ENCODE measurements around the gene RHOG. TPM values are rescaled to one million over a fixed set of nuclear protein-coding genes. Genes with fewer than 3 reads are reported as not detected.
"Not testable (repeated sequence)": the region's sequence is repeated elsewhere in the genome, so short reads cannot be mapped to it uniquely, and the experiment has no call there.

The RHOG gene
- polyA plus RNA-seq, 2 donors: 48.0 to 79.0 TPM

DNA sequence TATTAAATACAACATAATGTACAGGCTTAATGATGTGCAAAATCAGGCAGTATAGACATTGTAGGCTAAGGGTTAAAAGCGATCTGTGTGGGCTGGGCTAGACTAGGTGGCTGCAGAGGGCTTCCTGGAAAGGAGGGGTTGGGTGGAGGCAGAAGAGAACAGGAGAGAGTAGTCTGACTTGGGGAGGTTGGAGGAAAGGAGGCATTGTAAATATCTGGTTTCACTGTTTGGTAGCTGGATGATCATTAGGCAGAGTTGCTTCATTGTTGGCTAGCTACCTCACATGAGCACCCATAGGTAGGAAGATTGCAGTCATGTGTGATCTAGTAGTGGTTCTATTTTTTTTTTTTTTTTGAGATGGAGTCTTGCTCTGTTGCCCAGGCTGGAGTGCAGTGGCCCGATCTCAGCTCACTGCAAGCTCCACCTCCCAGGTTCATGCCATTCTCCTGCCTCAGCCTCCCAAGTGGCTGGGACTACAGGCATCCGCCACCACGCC, 20.2 kb upstream of the RHOG start:
- peak overlapping the region in 1 of 2 donors; percentile 2 for H3K27ac ChIP-seq (ENCODE audit: low read depth in 2 of 2, low read length in 1 of 2)
- not testable (repeated sequence) for H3K36me3 ChIP-seq (ENCODE audit: control insufficient read depth in 2 of 2, insufficient read depth in 2 of 2, low read length in 1 of 2); H3K27me3 ChIP-seq (ENCODE audit: control insufficient read depth in 1 of 2, insufficient read depth in 2 of 2, low read length in 2 of 2); H3K9me3 ChIP-seq (ENCODE audit: control insufficient read depth in 2 of 2, insufficient read depth in 1 of 2, low read depth in 1 of 2, low read length in 1 of 2); H3K4me3 ChIP-seq (ENCODE audit: low read depth in 1 of 2, low read length in 2 of 2)
- peaks cover 4 to 12% of the 10 kb centered on the region in 2 donors for H3K4me1 ChIP-seq (ENCODE audit: control insufficient read depth in 2 of 2, insufficient read depth in 2 of 2, low read length in 1 of 2)
- WGBS, 2 donors: 74 to 78% methylated on average over 4 of the region's 4 CpGs

DNA sequence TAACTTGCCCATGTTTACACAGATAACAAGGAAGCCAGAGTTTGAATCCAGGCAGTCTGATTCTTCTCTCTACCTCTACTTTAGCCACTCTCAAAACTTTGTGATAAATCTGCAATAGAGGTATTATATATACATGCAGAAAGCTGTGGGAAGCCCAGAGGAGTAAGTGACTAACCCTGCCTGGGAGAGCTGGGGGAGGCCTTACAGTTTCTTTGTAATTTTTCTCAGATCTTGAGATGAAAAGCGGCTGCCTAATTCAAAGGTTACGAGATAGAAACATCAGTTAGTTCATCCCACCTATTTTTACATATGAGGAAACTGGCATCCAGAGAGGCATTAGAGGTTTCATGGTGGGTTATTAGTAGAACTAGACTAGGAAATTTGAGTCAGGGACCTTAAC, 19.6 kb upstream of the RHOG start:
- no peaks in the 10 kb centered on the region for H3K36me3 ChIP-seq (ENCODE audit: control insufficient read depth in 2 of 2, insufficient read depth in 2 of 2, low read length in 1 of 2)
- 81 to 88% methylated on average over 2 of the region's 2 CpGs for WGBS, 2 donors
- H3K4me1 ChIP-seq (ENCODE audit: control insufficient read depth in 2 of 2, insufficient read depth in 2 of 2, low read length in 1 of 2): peaks cover 4 to 10% of the 10 kb centered on the region in 2 donors
- no peaks in the 10 kb centered on the region for H3K27me3 ChIP-seq (ENCODE audit: control insufficient read depth in 1 of 2, insufficient read depth in 2 of 2, low read length in 2 of 2)
- no peak overlapping the region for H3K27ac ChIP-seq (ENCODE audit: low read depth in 2 of 2, low read length in 1 of 2)
- no peaks in the 10 kb centered on the region for H3K9me3 ChIP-seq (ENCODE audit: control insufficient read depth in 2 of 2, insufficient read depth in 1 of 2, low read depth in 1 of 2, low read length in 1 of 2)
- no peak overlapping the region for H3K4me3 ChIP-seq (ENCODE audit: low read depth in 1 of 2, low read length in 2 of 2)

DNA sequence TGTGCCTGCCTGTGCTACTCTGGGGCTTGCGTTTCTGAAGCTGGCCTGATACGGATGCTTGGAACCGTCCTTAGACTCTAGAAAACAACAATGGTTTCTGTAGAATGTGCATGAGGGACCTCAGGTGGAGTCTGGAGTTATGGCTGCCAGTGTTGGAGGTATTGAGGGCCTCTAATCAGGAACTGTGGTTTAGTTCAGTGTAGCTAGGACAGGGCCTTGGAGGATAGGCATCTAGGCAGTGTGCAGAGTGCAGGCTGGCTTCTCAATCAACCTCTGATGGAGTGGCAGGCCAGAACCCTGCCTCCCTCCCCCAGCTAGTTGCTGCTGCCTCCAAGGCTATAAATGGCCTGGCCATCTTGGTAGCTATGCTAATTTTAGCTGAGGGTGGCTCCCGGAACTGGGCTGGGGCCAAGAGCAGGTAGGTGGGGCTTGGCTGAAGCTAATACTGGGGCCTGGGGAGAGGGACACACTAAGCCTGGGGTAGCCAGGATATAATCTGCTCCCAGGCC, 18.7 kb upstream of the RHOG start:
- 49 to 57% methylated on average over 4 of the region's 4 CpGs for WGBS, 2 donors
- H3K9me3 ChIP-seq (ENCODE audit: control insufficient read depth in 2 of 2, insufficient read depth in 1 of 2, low read depth in 1 of 2, low read length in 1 of 2): no peaks in the 10 kb centered on the region
- H3K4me3 ChIP-seq (ENCODE audit: low read depth in 1 of 2, low read length in 2 of 2): no peak overlapping the region
- H3K36me3 ChIP-seq (ENCODE audit: control insufficient read depth in 2 of 2, insufficient read depth in 2 of 2, low read length in 1 of 2): no peaks in the 10 kb centered on the region
- peak overlapping the region; percentile 32 to 41 for H3K27ac ChIP-seq (ENCODE audit: low read depth in 2 of 2, low read length in 1 of 2)
- H3K27me3 ChIP-seq (ENCODE audit: control insufficient read depth in 1 of 2, insufficient read depth in 2 of 2, low read length in 2 of 2): no peaks in the 10 kb centered on the region
- peaks cover 4 to 11% of the 10 kb centered on the region in 2 donors for H3K4me1 ChIP-seq (ENCODE audit: control insufficient read depth in 2 of 2, insufficient read depth in 2 of 2, low read length in 1 of 2)

DNA sequence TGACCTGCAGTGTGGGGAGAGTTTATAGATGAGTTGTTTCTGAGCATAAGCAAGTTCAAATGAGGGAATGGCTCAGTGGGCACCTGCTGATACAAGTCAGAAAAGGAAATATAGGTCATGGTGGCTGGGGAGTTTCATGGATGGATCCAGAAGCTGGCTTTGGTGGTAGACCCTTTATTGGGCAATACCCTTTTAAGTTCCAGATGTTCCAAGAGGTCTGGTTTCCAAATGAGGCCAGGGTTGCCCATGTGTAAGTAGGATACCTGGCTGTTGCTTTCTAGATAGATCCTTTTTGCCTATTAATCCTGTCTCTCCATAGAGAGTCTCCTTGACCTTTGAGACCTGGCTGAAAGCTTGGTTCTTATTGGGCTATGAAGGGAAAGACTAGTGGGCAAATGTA, 16.9 kb upstream of the RHOG start:
- Histone ChIP-seq H3K9me3 (ENCODE audit: control insufficient read depth in 2 of 2, insufficient read depth in 1 of 2, low read depth in 1 of 2, low read length in 1 of 2) (no peaks in the 10 kb centered on the region), H3K27me3 (ENCODE audit: control insufficient read depth in 1 of 2, insufficient read depth in 2 of 2, low read length in 2 of 2) (no peaks in the 10 kb centered on the region), H3K27ac (ENCODE audit: low read depth in 2 of 2, low read length in 1 of 2) (peak overlapping the region in 1 of 2 donors; percentile 11), H3K4me1 (ENCODE audit: control insufficient read depth in 2 of 2, insufficient read depth in 2 of 2, low read length in 1 of 2) (peaks cover 4 to 13% of the 10 kb centered on the region in 2 donors), H3K4me3 (ENCODE audit: low read depth in 1 of 2, low read length in 2 of 2) (peak overlapping the region; percentile 0 to 82), H3K36me3 (ENCODE audit: control insufficient read depth in 2 of 2, insufficient read depth in 2 of 2, low read length in 1 of 2) (no peaks in the 10 kb centered on the region)

DNA sequence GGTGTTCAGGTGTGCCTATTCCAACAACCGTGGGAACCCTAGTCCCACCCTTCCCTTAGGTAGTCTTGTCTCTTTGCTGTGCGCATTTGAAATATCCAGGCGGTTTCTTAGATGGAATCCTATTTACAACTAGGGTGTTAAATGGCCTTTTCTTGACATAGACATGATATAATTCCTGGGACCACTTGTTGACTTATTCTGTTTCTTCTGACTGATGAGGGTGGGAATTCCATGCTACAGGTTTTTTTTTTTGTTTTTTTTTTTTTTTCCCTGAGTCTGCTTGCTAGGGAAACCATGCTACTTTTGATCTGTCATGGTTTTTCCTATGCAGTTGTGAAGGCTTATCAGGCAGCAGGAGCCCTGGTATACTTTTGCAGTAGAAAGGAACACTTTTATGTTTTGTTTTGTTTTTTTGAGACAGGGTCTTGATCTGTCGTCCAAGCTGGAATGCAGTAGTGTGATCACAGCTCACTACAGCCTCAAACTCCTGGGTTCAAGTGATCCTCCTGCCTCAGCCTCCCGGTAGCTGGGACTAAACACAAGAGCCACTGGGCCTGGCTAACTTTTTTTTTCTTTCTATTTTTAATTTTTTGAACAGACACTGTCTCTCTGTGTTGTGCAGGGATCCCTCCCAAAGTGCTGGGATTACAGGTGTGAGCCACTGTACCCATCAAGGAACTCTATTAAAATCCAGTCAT, 16.2 kb upstream of the RHOG start:
- Histone ChIP-seq H3K27me3 (ENCODE audit: control insufficient read depth in 1 of 2, insufficient read depth in 2 of 2, low read length in 2 of 2) (no peaks in the 10 kb centered on the region), H3K4me1 (ENCODE audit: control insufficient read depth in 2 of 2, insufficient read depth in 2 of 2, low read length in 1 of 2) (peaks cover 4 to 13% of the 10 kb centered on the region in 2 donors), H3K9me3 (ENCODE audit: control insufficient read depth in 2 of 2, insufficient read depth in 1 of 2, low read depth in 1 of 2, low read length in 1 of 2) (no peaks in the 10 kb centered on the region), H3K4me3 (ENCODE audit: low read depth in 1 of 2, low read length in 2 of 2) (peak overlapping the region; percentile 80 to 82), H3K36me3 (ENCODE audit: control insufficient read depth in 2 of 2, insufficient read depth in 2 of 2, low read length in 1 of 2) (no peaks in the 10 kb centered on the region), H3K27ac (ENCODE audit: low read depth in 2 of 2, low read length in 1 of 2) (peak overlapping the region; percentile 89 to 95)
- 41 to 52% methylated on average over 5 of the region's 5 CpGs for whole genome bisulfite sequencing, 2 donors

DNA sequence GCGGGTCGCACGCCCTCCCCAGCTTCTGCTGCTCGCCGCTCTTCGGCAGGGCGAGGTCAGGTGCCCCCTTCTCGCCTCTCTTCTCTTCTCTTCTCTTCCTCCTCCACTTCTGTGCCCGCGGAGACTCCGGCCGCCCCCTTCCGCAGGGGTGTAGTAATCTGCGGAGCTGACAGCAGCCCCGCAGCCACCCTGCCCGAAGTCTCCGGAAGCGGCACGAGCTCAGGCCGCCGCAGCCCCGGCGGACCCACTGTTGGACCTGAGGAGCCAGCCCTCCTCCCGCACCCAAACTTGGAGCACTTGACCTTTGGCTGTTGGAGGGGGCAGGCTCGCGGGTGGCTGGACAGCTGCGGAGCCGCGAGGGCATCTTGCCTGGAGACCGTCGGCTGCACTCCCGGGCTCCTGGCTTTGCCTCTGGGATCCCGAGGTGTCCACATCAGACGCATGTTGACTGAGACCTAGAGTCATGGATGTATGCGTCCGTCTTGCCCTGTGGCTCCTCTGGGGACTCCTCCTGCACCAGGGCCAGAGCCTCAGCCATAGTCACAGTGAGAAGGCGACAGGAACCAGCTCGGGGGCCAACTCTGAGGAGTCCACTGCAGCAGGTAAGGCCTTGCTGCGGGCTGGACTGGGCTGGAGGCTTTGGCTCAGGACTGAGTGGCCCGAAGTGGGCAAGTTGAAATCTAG, 15.2 kb upstream of the RHOG start:
- Histone ChIP-seq H3K36me3 (ENCODE audit: control insufficient read depth in 2 of 2, insufficient read depth in 2 of 2, low read length in 1 of 2) (no peaks in the 10 kb centered on the region), H3K27me3 (ENCODE audit: control insufficient read depth in 1 of 2, insufficient read depth in 2 of 2, low read length in 2 of 2) (no peaks in the 10 kb centered on the region), H3K4me1 (ENCODE audit: control insufficient read depth in 2 of 2, insufficient read depth in 2 of 2, low read length in 1 of 2) (peaks cover 4 to 13% of the 10 kb centered on the region in 2 donors), H3K27ac (ENCODE audit: low read depth in 2 of 2, low read length in 1 of 2) (peak overlapping the region; percentile 89 to 95), H3K9me3 (ENCODE audit: control insufficient read depth in 2 of 2, insufficient read depth in 1 of 2, low read depth in 1 of 2, low read length in 1 of 2) (no peaks in the 10 kb centered on the region), H3K4me3 (ENCODE audit: low read depth in 1 of 2, low read length in 2 of 2) (peak overlapping the region; percentile 80 to 82)
- WGBS, 2 donors: 0 to 1% methylated on average over 33 to 40 of the region's 40 CpGs

DNA sequence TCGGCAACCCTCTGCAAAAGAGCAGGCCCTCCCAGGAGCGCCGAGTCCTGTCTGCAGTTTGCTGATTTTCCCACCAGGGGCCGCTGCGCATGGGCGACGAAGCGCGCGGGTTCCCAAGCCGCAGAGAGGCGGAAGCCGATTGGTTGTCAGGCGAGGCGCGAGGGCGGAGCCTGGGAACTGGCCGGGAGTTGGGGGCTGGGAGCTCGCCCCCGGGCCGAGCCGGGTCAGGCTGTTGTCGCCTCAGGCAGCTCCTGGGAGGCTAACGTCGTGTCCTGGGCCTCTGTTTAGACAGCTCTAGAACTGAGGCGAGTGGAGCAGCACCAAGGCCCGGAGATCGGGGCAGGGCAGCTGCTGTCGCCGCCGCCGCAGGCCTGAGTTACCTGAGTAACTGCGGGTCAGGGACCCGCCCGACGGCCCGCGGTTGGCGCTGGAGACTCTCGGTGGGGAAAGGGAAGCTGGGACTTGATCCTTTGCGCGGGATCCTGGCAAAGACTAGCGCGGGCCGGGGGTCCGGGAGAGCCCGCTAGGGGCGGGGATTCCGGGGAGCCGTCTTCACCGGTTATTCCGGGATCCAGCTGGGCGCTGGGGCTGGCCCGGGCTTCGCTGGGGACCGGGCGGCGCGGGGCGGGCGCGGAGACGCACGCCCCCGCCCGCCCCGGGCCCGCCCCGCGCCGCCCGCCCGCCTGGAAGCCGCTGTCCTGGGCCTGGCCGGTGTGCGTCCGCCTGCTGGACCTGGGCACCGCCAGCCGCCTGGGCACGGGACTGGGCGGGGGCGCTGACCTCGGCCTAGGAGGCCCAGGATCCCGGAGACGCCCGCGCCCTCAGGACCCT, 14.4 kb upstream of the RHOG start, which contains the start of gene STIM1:
Gene STIM1 (plus strand): TSS at position 688 of the 831 bp plus-strand sequence. CDS start 607 bp downstream, outside the sequence.
- Histone ChIP-seq H3K27ac (ENCODE audit: low read depth in 2 of 2, low read length in 1 of 2) (peak within 1 kb of the TSS; percentile 95 to 99), H3K36me3 (ENCODE audit: control insufficient read depth in 2 of 2, insufficient read depth in 2 of 2, low read length in 1 of 2) (no peaks in the 10 kb centered on the region), H3K4me1 (ENCODE audit: control insufficient read depth in 2 of 2, insufficient read depth in 2 of 2, low read length in 1 of 2) (peaks cover 4 to 11% of the 10 kb centered on the region in 2 donors), H3K4me3 (ENCODE audit: low read depth in 1 of 2, low read length in 2 of 2) (peak within 1 kb of the TSS; percentile 80 to 82), H3K9me3 (ENCODE audit: control insufficient read depth in 2 of 2, insufficient read depth in 1 of 2, low read depth in 1 of 2, low read length in 1 of 2) (no peaks in the 10 kb centered on the region), H3K27me3 (ENCODE audit: control insufficient read depth in 1 of 2, insufficient read depth in 2 of 2, low read length in 2 of 2) (no peaks in the 10 kb centered on the region)
- 0 to 1% methylated on average over 49 to 87 of the region's 87 CpGs for WGBS, 2 donors

DNA sequence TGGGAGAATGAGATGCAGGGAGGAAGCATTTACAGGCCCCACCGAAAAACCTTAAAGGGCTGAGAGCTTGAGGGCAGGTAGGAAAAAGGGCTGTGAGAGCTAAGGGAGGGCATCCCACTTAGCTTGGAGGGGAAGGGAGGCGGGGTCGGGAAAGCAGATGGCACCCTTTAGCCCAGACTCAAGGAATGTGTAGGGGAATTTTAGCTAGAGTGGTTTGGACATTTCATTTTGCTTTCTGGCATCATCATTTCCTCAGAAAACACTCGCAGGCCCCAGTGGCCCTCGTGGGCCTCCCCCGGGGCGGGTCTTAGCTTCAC, 13.9 kb upstream of the RHOG start:
- peak overlapping the region; percentile 95 to 99 for H3K27ac ChIP-seq (ENCODE audit: low read depth in 2 of 2, low read length in 1 of 2)
- H3K36me3 ChIP-seq (ENCODE audit: control insufficient read depth in 2 of 2, insufficient read depth in 2 of 2, low read length in 1 of 2): no peaks in the 10 kb centered on the region
- WGBS, 2 donors: 7 to 14% methylated on average over 7 of the region's 7 CpGs
- no peaks in the 10 kb centered on the region for H3K27me3 ChIP-seq (ENCODE audit: control insufficient read depth in 1 of 2, insufficient read depth in 2 of 2, low read length in 2 of 2)
- H3K4me3 ChIP-seq (ENCODE audit: low read depth in 1 of 2, low read length in 2 of 2): peak overlapping the region; percentile 30 to 82
- no peaks in the 10 kb centered on the region for H3K9me3 ChIP-seq (ENCODE audit: control insufficient read depth in 2 of 2, insufficient read depth in 1 of 2, low read depth in 1 of 2, low read length in 1 of 2)
- peaks cover 4 to 10% of the 10 kb centered on the region in 2 donors for H3K4me1 ChIP-seq (ENCODE audit: control insufficient read depth in 2 of 2, insufficient read depth in 2 of 2, low read length in 1 of 2)

DNA sequence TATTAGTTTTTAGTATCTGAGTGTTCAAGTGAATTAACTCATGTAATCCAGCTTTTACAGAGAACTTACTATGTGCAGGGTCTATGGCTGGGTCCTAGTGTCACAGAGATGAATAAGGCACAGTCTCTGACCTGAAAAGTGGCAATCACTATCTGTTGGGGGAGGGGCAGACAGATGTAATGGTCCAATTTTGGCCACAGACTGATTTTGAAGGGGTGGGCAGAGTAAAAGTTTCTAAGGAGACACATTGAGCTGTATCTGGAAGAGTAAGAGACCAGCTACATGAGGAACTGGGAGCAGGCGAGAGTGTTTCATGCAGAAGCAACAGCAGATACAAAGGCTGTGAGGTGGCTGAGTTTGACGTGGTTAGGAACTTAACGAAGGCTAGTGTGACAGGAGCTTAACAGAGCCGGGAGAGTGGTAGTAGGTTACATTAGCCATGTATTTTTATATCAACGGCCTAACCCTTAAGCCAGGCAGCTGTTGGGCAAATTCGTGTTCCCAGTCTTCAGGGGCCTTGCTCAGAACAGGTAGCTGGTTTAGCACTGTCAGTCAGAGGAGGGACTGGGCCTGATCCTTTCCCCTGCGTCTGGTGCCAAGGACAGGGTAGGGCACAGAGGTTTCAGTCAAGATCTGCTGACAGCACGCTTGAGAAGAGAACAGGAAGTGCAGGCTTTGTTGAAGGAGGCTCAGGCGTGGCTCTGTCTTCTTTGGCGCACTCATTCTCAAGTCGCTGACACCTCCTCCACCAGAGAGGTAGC, 13.3 kb upstream of the RHOG start:
- peak overlapping the region in 1 of 2 donors; percentile 82 for H3K4me3 ChIP-seq (ENCODE audit: low read depth in 1 of 2, low read length in 2 of 2)
- peak overlapping the region; percentile 95 to 99 for H3K27ac ChIP-seq (ENCODE audit: low read depth in 2 of 2, low read length in 1 of 2)
- no peaks in the 10 kb centered on the region for H3K36me3 ChIP-seq (ENCODE audit: control insufficient read depth in 2 of 2, insufficient read depth in 2 of 2, low read length in 1 of 2)
- peaks cover 3 to 4% of the 10 kb centered on the region in 2 donors for H3K4me1 ChIP-seq (ENCODE audit: control insufficient read depth in 2 of 2, insufficient read depth in 2 of 2, low read length in 1 of 2)
- H3K27me3 ChIP-seq (ENCODE audit: control insufficient read depth in 1 of 2, insufficient read depth in 2 of 2, low read length in 2 of 2): no peaks in the 10 kb centered on the region
- 38 to 48% methylated on average over 11 of the region's 11 CpGs for WGBS, 2 donors
- no peaks in the 10 kb centered on the region for H3K9me3 ChIP-seq (ENCODE audit: control insufficient read depth in 2 of 2, insufficient read depth in 1 of 2, low read depth in 1 of 2, low read length in 1 of 2)
